Activated CD4-positive, CD25-positive, alpha-beta regulatory T cell treated with anti-CD3 and anti-CD28 coated beads, Interleukin-2, amount 50 U/mL, for 72 hours (primary cell): ENCODE data around the gene HBEGF.

Experiments used
- DNase-seq: peaks from one replicate; pipeline ENCODE4 v3.0.0; 2021

HBEGF gene

GRCh38 chr5:140331638-140332037 lies 14.8 kb downstream of the HBEGF start:
- no peak for DNase-seq

GRCh38 chr5:140329739-140330481 lies 16.5 kb downstream of the HBEGF start:
- DNase-seq, result no peak

- DNase-seq, result no peak
Measured at GRCh38 chr5:140328036-140328764, 18.2 kb downstream of the HBEGF start.

GRCh38 chr5:140327589-140327988 lies 18.8 kb downstream of the HBEGF start:
- no peak for DNase-seq

- DNase-seq, result no peak
Measured at GRCh38 chr5:140325486-140325885, 20.9 kb downstream of the HBEGF start.

GRCh38 chr5:140324617-140325241 lies 21.7 kb downstream of the HBEGF start:
- no peak for DNase-seq

GRCh38 chr5:140324041-140324600 lies 22.3 kb downstream of the HBEGF start:
- DNase-seq, result no peak

DNA sequence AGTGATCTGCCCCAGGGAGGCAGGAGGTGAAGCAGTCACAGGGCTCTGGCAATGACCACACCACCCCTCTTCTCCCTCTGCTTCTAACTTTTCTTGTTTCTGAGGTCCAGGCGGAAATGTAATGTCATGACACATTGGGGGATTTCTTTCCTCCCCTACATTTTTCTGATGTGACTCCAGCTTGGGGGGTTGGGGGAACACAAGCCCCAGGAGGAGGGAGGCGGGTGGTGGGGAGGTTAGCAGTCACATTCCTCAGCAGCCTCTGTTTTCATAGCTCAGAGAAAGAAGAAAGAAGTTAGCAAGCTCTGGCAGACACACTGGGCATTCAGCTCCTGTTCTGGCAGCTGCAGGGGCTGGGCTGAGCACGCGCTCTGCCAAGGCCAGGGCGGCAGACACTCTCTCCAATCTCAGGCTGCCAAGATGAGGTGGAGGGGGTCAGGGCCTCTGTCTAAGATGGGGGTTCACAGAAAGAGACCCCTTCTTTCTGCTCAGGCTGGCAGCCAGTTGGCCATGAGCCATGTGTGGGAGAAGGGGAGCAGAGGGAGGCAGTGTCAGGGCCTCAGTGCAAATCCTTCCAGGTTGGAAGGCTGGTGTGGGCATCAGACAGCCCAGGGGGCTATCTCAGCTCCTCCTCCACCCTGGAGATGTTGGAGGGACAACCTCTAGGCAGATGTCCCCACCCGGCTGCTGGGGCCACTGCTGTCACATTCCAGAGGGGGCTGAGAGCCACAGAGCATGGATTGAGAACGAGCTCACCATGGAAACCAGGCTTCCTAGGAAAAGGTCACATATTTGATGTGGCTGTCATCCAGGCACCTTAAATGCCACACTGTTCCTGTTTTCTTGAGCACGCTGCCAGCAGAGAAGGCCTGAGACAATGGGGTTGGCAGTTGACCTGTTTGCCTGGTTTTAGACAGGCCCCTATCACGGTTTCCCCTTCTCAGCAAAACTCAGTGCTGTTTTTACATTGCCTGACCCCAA lies 23.4 kb downstream of the HBEGF start:
- DNase-seq, result no peak

DNA sequence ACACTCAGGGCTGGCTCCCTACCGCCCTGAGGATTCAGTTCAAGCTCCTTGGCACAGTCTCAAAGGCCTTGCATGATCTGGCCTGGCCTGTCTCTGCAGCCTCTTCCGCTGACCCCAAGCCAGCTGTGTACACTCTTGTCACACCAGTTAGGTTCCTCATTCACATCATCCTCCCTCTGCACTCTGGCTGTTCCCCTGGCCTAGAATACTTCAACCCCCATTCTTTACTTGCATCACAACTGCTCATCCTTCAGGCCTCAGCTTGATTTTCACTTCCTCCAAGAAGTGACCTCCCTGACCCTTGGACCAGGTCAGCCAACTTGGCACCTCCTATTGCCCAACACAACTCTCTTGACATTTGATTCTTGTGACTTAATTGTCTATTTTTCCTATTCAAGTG lies 24.6 kb downstream of the HBEGF start:
- no peak for DNase-seq

GRCh38 chr5:140319833-140320232 lies 26.6 kb downstream of the HBEGF start:
- no peak for DNase-seq

DNA sequence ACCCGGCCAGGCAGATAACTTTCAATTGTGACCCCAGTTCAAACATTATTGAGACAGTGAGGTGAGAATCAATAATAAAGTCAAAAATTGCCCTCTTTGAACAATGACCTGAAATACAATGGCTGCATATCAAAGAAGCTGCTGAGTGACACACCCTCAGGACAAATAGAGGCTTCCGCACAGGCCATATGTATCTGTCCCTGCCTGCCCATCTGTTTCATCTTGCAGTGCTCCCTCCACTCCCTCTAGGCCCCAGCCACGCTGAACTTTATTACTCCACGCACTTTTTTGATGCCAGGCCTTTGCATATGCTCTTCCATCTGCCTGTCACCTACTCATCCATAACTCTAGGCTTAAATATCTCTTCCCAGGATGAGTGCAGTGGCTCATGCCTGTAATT lies 27.6 kb downstream of the HBEGF start:
- DNase-seq, result no peak

GRCh38 chr5:140317859-140318258 lies 28.5 kb downstream of the HBEGF start:
- no peak for DNase-seq

- DNase-seq, result no peak
Measured at GRCh38 chr5:140312791-140313189, 33.6 kb downstream of the HBEGF start.

DNA sequence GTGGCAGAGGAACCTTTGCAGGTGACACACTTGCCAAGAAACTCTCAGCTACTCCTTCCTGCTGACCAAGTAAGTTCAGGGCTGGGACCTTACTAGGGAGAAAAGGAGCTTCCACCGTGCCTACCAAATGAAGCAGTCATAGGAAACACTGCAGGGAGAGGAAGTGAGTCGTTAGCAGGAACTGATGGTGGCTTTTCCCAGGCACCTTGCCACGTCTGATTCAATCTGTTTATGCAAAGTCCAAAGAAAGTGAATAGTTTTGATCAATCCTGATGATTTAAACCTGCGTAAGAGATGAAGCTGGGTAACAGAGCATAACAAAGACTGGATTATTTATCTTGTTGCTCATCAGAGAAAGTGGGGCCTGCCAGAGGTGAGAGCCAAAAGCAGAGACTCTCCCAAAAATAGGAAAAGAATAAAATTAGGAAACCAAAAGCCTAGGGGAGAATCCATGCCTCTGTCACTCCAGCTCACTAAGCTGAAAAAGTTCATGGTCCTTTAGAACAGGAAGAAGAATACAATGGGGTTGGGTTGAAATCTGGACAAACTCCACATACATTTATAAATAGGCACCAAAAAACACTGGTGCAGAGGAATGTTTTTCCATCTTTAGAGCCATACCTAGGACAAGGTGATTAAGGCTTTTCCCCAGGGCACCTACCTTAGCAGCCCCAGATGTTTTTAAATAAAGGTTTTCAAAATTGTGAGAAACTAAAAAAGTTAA lies 34.2 kb downstream of the HBEGF start:
- DNase-seq, result no peak

DNA sequence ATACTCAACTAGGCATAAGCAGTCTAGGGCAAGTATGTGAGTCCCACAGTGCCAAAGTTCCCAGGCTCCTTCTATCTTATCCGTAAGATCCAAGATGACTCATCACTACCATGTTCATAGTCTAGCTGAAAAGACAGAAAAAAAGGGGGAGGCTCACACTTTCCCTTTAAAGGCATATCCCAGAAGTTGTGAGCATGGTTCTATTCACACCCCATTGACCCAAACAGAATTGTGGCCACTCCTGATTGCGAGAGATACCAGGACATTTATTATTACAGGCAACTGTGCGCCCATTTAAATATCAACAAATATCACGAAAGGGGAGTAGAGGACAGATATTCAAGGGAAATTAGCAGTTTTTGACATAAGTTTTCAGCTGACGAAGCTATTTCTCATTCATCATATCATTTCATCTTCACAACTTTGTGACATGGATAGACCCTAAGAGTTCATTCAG lies 35.4 kb downstream of the HBEGF start:
- DNase-seq, result no peak

GRCh38 chr5:140310434-140310833 lies 36.0 kb downstream of the HBEGF start:
- DNase-seq, result no peak

DNA sequence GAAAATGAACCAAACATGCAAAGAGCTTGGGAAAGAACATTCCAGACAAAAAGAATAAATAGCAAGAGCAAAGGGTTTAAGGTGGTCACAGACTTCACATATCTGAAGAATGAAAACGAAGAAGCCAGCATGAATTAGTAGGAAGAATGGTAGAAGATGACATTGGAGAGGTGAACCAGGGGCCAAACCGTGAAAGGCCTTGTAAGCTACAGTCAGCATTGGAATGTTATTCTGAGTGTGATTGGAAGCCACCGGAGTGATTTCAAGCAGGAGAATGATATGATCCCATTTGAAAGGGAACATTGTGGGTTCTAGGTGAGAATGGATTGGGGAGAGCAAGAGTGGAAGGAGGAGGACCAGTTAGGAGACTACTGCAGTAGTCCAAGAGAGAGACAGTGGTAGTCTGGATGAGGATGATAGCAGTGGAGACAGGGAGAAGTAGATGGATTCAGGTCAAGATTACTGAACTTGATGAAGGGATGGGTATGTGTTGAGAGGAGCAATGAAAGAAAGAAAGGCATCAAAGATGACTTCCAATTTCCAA lies 36.6 kb downstream of the HBEGF start:
- DNase-seq, result no peak

GRCh38 chr5:140305471-140305870 lies 40.9 kb downstream of the HBEGF start:
- no peak for DNase-seq

GRCh38 chr5:140303966-140304365 lies 42.4 kb downstream of the HBEGF start:
- DNase-seq, result no peak

GRCh38 chr5:140302786-140303639 lies 43.4 kb downstream of the HBEGF start, which contains the start of gene PFDN1:
Gene PFDN1, minus strand, starts transcription at chr5:140303101. Its CDS starts 28 bp downstream, at chr5:140303073.
- peak; percentile 87 for DNase-seq
